B cell (primary cell): ENCODE data around the gene INHBA. TPM values are rescaled to one million over a fixed set of nuclear protein-coding genes. Genes with fewer than 3 reads are reported as not detected.

Experiments
- ATAC-seq: fragments of 200-7000 bp; cut with Tn5 transposase; one replicate; pipeline ENCODE4 v1.10.0; 2021; ENCODE audit warnings: low read depth, mild to moderate bottlenecking, moderate number of reproducible peaks, moderate library complexity
- CTCF ChIA-PET: fragments of 350-600 bp; sonication (Branson Sonifier 250); formaldehyde crosslinking; loops from one replicate; lab custom pipeline; 2021; ENCODE audit warnings: antibody characterized with exemption, inconsistent platforms; lab: Charles Lee
- POLR2A ChIA-PET: fragments of 350-600 bp; sonication (Branson Sonifier 250); formaldehyde crosslinking; loops from one replicate; lab custom pipeline; 2021; ENCODE audit warnings: antibody characterized with exemption; lab: Charles Lee
- DNase-seq: peaks from one replicate; pipeline ENCODE4 v3.0.0; 2013
- H2AFZ ChIP-seq: 2 replicates; pipeline ENCODE4 v1.6.1; 2012; ENCODE audit warnings: mild to moderate bottlenecking, low read depth, low read length; ENCODE audit not compliant: insufficient read depth, poor library complexity, severe bottlenecking
- H3K27ac ChIP-seq, 2 donors: 1 replicate in 1 of 2; 2 replicates in 1 of 2; pipeline ENCODE4 v1.5.1; 2012 to 2013; ENCODE audit warnings: low read length in 2 of 2, mild to moderate bottlenecking in 2 of 2, moderate library complexity in 1 of 2
- H3K27me3 ChIP-seq, 4 experiments: fragments of 200-600 bp in 1 of 4; sonication (generic) in 1 of 4; replicated peaks in 1 of 4; 1 replicate in 2 of 4; 2 replicates in 2 of 4; pipeline versions ENCODE4 v1.6.1 to v1.7.0; 2013 to 2016; ENCODE audit warnings: low read length in 3 of 4, mild to moderate bottlenecking in 2 of 4, mixed read lengths in 1 of 4, moderate library complexity in 1 of 4; ENCODE audit not compliant: insufficient read depth in 4 of 4, control insufficient read depth in 3 of 4; ENCODE audit errors: control extremely low read depth in 1 of 4
- H3K36me3 ChIP-seq, 2 experiments: replicated peaks in 1 of 2; 1 replicate in 1 of 2; 2 replicates in 1 of 2; pipeline versions ENCODE4 v1.6.1 to v1.7.1; 2013; ENCODE audit warnings: low read length in 1 of 2; ENCODE audit not compliant: insufficient read depth in 2 of 2, control insufficient read depth in 1 of 2; ENCODE audit errors: control extremely low read depth in 1 of 2, extremely low read depth in 1 of 2
- H3K4me1 ChIP-seq, 2 donors: fragments of 200-600 bp in 1 of 2; sonication (generic) in 1 of 2; 1 replicate in 1 of 2; 2 replicates in 1 of 2; pipeline versions ENCODE4 v1.5.1 to v1.6.1; 2013 to 2017; ENCODE audit warnings: low read length in 2 of 2; ENCODE audit not compliant: control insufficient read depth in 2 of 2, insufficient read depth in 2 of 2
- H3K4me2 ChIP-seq: replicated peaks from 2 replicates; pipeline ENCODE3; 2012; ENCODE audit warnings: mild to moderate bottlenecking, low read depth, low read length; ENCODE audit not compliant: poor library complexity, severe bottlenecking
- H3K4me3 ChIP-seq, 5 experiments: fragments of 200-600 bp in 1 of 5; sonication (generic) in 1 of 5; 1 replicate in 3 of 5; 2 replicates in 2 of 5; pipeline versions ENCODE4 v1.5.1 to v1.7.0; 2011 to 2016; ENCODE audit warnings: low read length in 4 of 5, mild to moderate bottlenecking in 4 of 5, low read depth in 2 of 5, control low read depth in 1 of 5, moderate library complexity in 1 of 5; ENCODE audit not compliant: insufficient read depth in 1 of 5; ENCODE audit errors: control extremely low read depth in 1 of 5, extremely low read depth in 1 of 5
- H3K79me2 ChIP-seq: fragments of 200-600 bp; sonication (generic); one replicate; pipeline ENCODE4 v1.6.0; 2016; ENCODE audit warnings: low read length; ENCODE audit not compliant: control insufficient read depth, insufficient read depth
- H3K9ac ChIP-seq: fragments of 200-600 bp; sonication (generic); 2 replicates; pipeline ENCODE4 v1.6.1; 2017; ENCODE audit warnings: mild to moderate bottlenecking, low read length, moderate library complexity
- H3K9me3 ChIP-seq, 3 donors: one replicate each; pipeline versions ENCODE4 v1.6.1 to v1.7.1; 2013; ENCODE audit warnings: low read length in 2 of 3; ENCODE audit not compliant: control insufficient read depth in 2 of 3, insufficient read depth in 1 of 3; ENCODE audit errors: control extremely low read depth in 1 of 3
- H4K20me1 ChIP-seq: 2 replicates; pipeline ENCODE4 v1.6.0; 2012; ENCODE audit warnings: mild to moderate bottlenecking, low read length; ENCODE audit not compliant: insufficient read depth, control insufficient read depth, poor library complexity, severe bottlenecking
- H3K27ac Mint-ChIP-seq: one replicate; pipeline ENCODE4 v1.8.0; 2021; ENCODE audit warnings: mixed read lengths
- H3K27me3 Mint-ChIP-seq: one replicate; pipeline ENCODE4 v1.8.0; 2021; ENCODE audit warnings: mixed read lengths
- H3K4me1 Mint-ChIP-seq: one replicate; pipeline ENCODE4 v1.8.0; 2021; ENCODE audit warnings: mixed read lengths
- H3K4me3 Mint-ChIP-seq: one replicate; pipeline ENCODE4 v1.8.0; 2021; ENCODE audit warnings: mixed read lengths
- H3K9me3 Mint-ChIP-seq: one replicate; pipeline ENCODE4 v1.8.0; 2022; ENCODE audit warnings: mixed read lengths; ENCODE audit not compliant: insufficient read depth
- EZH2 ChIP-seq: IDR thresholded peaks from 2 replicates; pipeline ENCODE4 v1.6.1; 2012; ENCODE audit warnings: borderline replicate concordance, low read depth, mild to moderate bottlenecking, moderate library complexity, low read length; ENCODE audit not compliant: insufficient read depth, poor library complexity, severe bottlenecking
- WGBS: methylation state at CpG from one replicate; pipeline ENCODE4 v1.1.5; 2013; ENCODE audit warnings: missing lambda C conversion rate; ENCODE audit not compliant: insufficient coverage; 5-methylcytosine and 5-hydroxymethylcytosine counted together
- intact Hi-C: fragments of 100-400 bp; cut with micrococcal nuclease; formaldehyde crosslinking; loops from one replicate; pipeline ENCODE4 v1.10.0; 2022
- polyA plus RNA-seq: library from polyadenylated mRNA; depleted of rRNA; stranded (reverse); fragments of >200 nt; gene quantifications from 2 replicates; pipeline ENCODE4 v1.2.3, GENCODE V29; 2012
- total RNA-seq, 2 donors: library from RNA; stranded (reverse); fragments of 120-200 nt in 1 of 2; gene quantifications; 1 replicate in 1 of 2; 2 replicates in 1 of 2; pipeline versions ENCODE4 v1.2.3 to v1.2.4, GENCODE V29; 2013 to 2022
- TF ChIP-seq, protein P1 (sequence below): fragments of 200-600 bp; IDR thresholded peaks from one replicate; pipeline ENCODE4 v1.8.0; 2022; ENCODE audit warnings: antibody characterized with exemption, mild to moderate bottlenecking

The INHBA gene
- total and polyA plus RNA-seq, 2 donors (not counting 1 experiment from before 2014, with no cell fraction given), result not detected

DNA sequence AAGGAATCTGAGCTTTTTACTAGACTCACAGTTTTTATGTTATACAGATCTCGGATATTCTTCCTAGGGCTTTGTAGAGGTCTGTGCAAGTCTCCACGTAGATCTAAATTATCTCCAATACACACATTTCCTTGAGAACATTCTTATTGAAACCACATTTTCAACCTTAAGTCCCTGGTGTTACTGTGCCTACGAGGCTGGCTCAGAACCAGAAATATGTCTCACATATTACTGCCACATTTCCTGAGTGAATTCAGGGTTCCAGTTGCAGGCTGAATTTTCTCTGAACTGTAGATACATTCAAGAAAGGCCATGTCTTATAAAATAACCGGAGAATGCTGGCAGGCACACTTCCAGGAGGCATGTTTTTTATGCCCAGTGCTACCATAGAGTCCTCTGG lies 46.5 kb downstream of the INHBA start:
- H3K4me3 Mint-ChIP-seq, result no peak overlapping the region

DNA sequence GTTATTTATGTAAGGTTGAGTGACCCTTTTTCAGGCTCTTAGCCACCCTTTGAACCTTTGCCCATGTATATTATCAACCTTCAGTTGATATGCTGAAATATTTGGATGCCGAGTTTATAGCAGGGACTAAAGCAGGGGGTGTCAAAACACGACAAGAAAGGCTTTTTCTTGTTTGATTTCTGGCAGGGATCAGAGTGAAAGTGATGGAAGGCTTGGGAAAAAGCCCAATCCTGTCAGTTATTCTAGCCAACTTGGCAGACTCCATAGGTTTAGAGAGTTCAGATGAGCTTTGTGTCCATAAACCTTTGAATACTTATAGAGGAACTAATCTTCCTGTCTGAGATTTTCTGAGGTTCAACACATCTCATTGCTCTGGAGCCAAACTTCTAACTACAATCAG lies 47.5 kb downstream of the INHBA start:
- Mint-ChIP-seq H3K9me3 (no peaks in the 10 kb centered on the region), H3K4me3 (no peak overlapping the region), H3K27me3 (peaks cover 13% of the 10 kb centered on the region), H3K27ac (no peak overlapping the region), H3K4me1 (no peaks in the 10 kb centered on the region)
- H3K4me2 ChIP-seq, result no peak overlapping the region
- H3K4me3 ChIP-seq, result no peak overlapping the region
- ChIA-PET POLR2A (no interaction called here), CTCF (no interaction called here)
- no peaks in the 10 kb centered on the region for H3K4me1 ChIP-seq
- no peaks in the 10 kb centered on the region for H3K79me2 ChIP-seq
- H3K9me3 ChIP-seq, result no peaks in the 10 kb centered on the region
- no peaks in the 10 kb centered on the region for H3K36me3 ChIP-seq
- ATAC-seq, result no peak
- no peak for DNase-seq
- WGBS, result 57% methylated on average over 1 of the region's 2 CpGs
- H4K20me1 ChIP-seq, result no peaks in the 10 kb centered on the region
- TF ChIP-seq EZH2, result no peak
- TF ChIP-seq, protein P1, sequence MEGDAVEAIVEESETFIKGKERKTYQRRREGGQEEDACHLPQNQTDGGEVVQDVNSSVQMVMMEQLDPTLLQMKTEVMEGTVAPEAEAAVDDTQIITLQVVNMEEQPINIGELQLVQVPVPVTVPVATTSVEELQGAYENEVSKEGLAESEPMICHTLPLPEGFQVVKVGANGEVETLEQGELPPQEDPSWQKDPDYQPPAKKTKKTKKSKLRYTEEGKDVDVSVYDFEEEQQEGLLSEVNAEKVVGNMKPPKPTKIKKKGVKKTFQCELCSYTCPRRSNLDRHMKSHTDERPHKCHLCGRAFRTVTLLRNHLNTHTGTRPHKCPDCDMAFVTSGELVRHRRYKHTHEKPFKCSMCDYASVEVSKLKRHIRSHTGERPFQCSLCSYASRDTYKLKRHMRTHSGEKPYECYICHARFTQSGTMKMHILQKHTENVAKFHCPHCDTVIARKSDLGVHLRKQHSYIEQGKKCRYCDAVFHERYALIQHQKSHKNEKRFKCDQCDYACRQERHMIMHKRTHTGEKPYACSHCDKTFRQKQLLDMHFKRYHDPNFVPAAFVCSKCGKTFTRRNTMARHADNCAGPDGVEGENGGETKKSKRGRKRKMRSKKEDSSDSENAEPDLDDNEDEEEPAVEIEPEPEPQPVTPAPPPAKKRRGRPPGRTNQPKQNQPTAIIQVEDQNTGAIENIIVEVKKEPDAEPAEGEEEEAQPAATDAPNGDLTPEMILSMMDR, result no peak
- no peak overlapping the region for H3K27ac ChIP-seq
- H2AFZ ChIP-seq, result no peak overlapping the region
- H3K27me3 ChIP-seq, result peaks cover 0 to 4% (median 2%) of the 10 kb centered on the region in 4 experiments
- H3K9ac ChIP-seq, result no peak overlapping the region
- intact Hi-C loops, result no loop called here

More for the DNA sequence above, 46.5 kb downstream of the INHBA start:
- ATAC-seq (no peak), DNase-seq (no peak)
- H3K36me3 ChIP-seq, result no peaks in the 10 kb centered on the region
- ChIA-PET CTCF (no interaction called here), POLR2A (no interaction called here)
- Mint-ChIP-seq H3K27ac (no peak overlapping the region), H3K9me3 (no peaks in the 10 kb centered on the region), H3K27me3 (peaks cover 13% of the 10 kb centered on the region), H3K4me1 (no peaks in the 10 kb centered on the region)
- H3K9me3 ChIP-seq, result no peaks in the 10 kb centered on the region
- H3K4me3 ChIP-seq, result no peak overlapping the region
- no peak overlapping the region for H2AFZ ChIP-seq
- TF ChIP-seq, protein P1, result no peak
- TF ChIP-seq EZH2, result no peak
- no peak overlapping the region for H3K27ac ChIP-seq
- peaks cover 0 to 4% (median 2%) of the 10 kb centered on the region in 4 experiments for H3K27me3 ChIP-seq
- H3K79me2 ChIP-seq, result no peaks in the 10 kb centered on the region
- H3K4me1 ChIP-seq, result no peaks in the 10 kb centered on the region
- no peak overlapping the region for H3K9ac ChIP-seq
- no peaks in the 10 kb centered on the region for H4K20me1 ChIP-seq
- no peak overlapping the region for H3K4me2 ChIP-seq
- 6% methylated on average over 2 of the region's 4 CpGs for WGBS
- intact Hi-C loops, result no loop called here
